WTC11 (cell line): Measurements from ENCODE around the gene SULT2B1. TPM values are rescaled to one million over a fixed set of nuclear protein-coding genes. Genes with fewer than 3 reads are reported as not detected.

Experiments used
- ATAC-seq: fragments of 200-7000 bp; cut with Tn5 transposase; 2 replicates; pipeline ENCODE4 v1.10.0; 2021; ENCODE audit warnings: mild to moderate bottlenecking, moderate library complexity
- CTCF ChIA-PET: fragments of 300-600 bp; sonication (Branson Sonifier 250); formaldehyde crosslinking; loops from one replicate; lab custom pipeline; 2021; ENCODE audit warnings: antibody characterized with exemption; lab: Charles Lee
- POLR2A ChIA-PET: fragments of 350-600 bp; sonication (Branson Sonifier 250); formaldehyde crosslinking; loops from one replicate; lab custom pipeline; 2021; ENCODE audit warnings: antibody characterized with exemption; lab: Charles Lee
- DNase-seq: peaks from one replicate; pipeline ENCODE4 v3.0.0; 2021; ENCODE audit warnings: low spot score
- H3K27ac Mint-ChIP-seq: 2 replicates; pipeline ENCODE4 v1.8.0; 2021; ENCODE audit warnings: mixed read lengths
- H3K27me3 Mint-ChIP-seq: 2 replicates; pipeline ENCODE4 v1.8.0; 2021; ENCODE audit warnings: low read depth, mild to moderate bottlenecking, moderate library complexity, mixed read lengths
- H3K36me3 Mint-ChIP-seq: 2 replicates; pipeline ENCODE4 v1.8.0; 2021; ENCODE audit warnings: mixed read lengths
- H3K4me1 Mint-ChIP-seq: 2 replicates; pipeline ENCODE4 v1.8.0; 2022; ENCODE audit warnings: mixed read lengths
- H3K4me3 Mint-ChIP-seq: 2 replicates; pipeline ENCODE4 v1.8.0; 2021; ENCODE audit warnings: mild to moderate bottlenecking, moderate library complexity, mixed read lengths
- H3K9me3 Mint-ChIP-seq: 2 replicates; pipeline ENCODE4 v1.8.0; 2021; ENCODE audit warnings: mixed read lengths
- AFF4 ChIP-seq: sonication (generic); formaldehyde crosslinking; IDR thresholded peaks from 2 replicates; pipeline ENCODE4 v1.8.1; 2023; ENCODE audit warnings: mild to moderate bottlenecking, missing genetic modification reagents, borderline replicate concordance
- CDX4 ChIP-seq: fragments of 250-450 bp; sonication (Bioruptor Pico); IDR thresholded peaks from 2 replicates; pipeline ENCODE4 v1.9.0; 2021; ENCODE audit warnings: moderate library complexity, mild to moderate bottlenecking, inconsistent platforms, borderline replicate concordance
- CREB1 ChIP-seq: sonication (generic); formaldehyde crosslinking; IDR thresholded peaks from 2 replicates; pipeline ENCODE4 v1.8.0; 2023; ENCODE audit warnings: mild to moderate bottlenecking, missing genetic modification reagents
- E2F4 ChIP-seq: sonication (generic); formaldehyde crosslinking; IDR thresholded peaks from 2 replicates; pipeline ENCODE4 v1.8.1; 2022; ENCODE audit warnings: low read depth, mild to moderate bottlenecking, moderate library complexity, missing genetic modification reagents, borderline replicate concordance
- ELF4 ChIP-seq: sonication (generic); formaldehyde crosslinking; IDR thresholded peaks from 2 replicates; pipeline ENCODE4 v1.8.1; 2022; ENCODE audit warnings: low read depth, mild to moderate bottlenecking, moderate library complexity, missing genetic modification reagents
- EMX1 ChIP-seq: fragments of 250-450 bp; sonication (Bioruptor Pico); IDR thresholded peaks from 2 replicates; pipeline ENCODE4 v1.8.0; 2021; ENCODE audit warnings: mild to moderate bottlenecking
- FOXJ3 ChIP-seq: sonication (generic); formaldehyde crosslinking; IDR thresholded peaks from 2 replicates; pipeline ENCODE4 v1.9.0; 2021; ENCODE audit warnings: missing genetic modification reagents, mild to moderate bottlenecking, borderline replicate concordance
- HMGXB4 ChIP-seq: sonication (generic); formaldehyde crosslinking; IDR thresholded peaks from 2 replicates; pipeline ENCODE4 v1.8.1; 2023; ENCODE audit warnings: mild to moderate bottlenecking, moderate library complexity, missing genetic modification reagents
- RORB ChIP-seq: fragments of 250-450 bp; sonication (Bioruptor Pico); IDR thresholded peaks from 2 replicates; pipeline ENCODE4 v1.9.0; 2021; ENCODE audit warnings: mild to moderate bottlenecking
- SMAD4 ChIP-seq: sonication (generic); formaldehyde crosslinking; IDR thresholded peaks from 2 replicates; pipeline ENCODE4 v1.8.0; 2022; ENCODE audit warnings: mild to moderate bottlenecking, missing genetic modification reagents
- SP1 ChIP-seq: sonication (generic); formaldehyde crosslinking; conservative IDR thresholded peaks from 2 replicates; pipeline ENCODE4 v1.8.1; 2022; ENCODE audit warnings: missing genetic modification reagents
- ZNF423 ChIP-seq: fragments of 250-450 bp; sonication (Bioruptor Pico); IDR thresholded peaks from 2 replicates; pipeline ENCODE4 v2.1.2; 2022; ENCODE audit warnings: mild to moderate bottlenecking, moderate library complexity
- ZNF425 ChIP-seq: fragments of 250-450 bp; sonication (Bioruptor Pico); conservative IDR thresholded peaks from 2 replicates; pipeline ENCODE4 v1.9.0; 2021; ENCODE audit warnings: mild to moderate bottlenecking
- total RNA-seq: library from RNA; stranded (reverse); gene quantifications from 3 replicates; pipeline ENCODE4 v1.2.3, GENCODE V29; 2021
- TF ChIP-seq, protein P1 (sequence below): fragments of 250-450 bp; sonication (Bioruptor Pico); IDR thresholded peaks from 2 replicates; pipeline ENCODE4 v1.8.0; 2021; ENCODE audit warnings: mild to moderate bottlenecking
- TF ChIP-seq, protein P2 (sequence below): sonication (generic); formaldehyde crosslinking; IDR thresholded peaks from 2 replicates; pipeline ENCODE4 v1.8.0; 2022; ENCODE audit warnings: mild to moderate bottlenecking, missing genetic modification reagents

The SULT2B1 gene
- total RNA-seq, 1 experiment from 2014 or later = 0.96 TPM

GRCh38 chr19:48607359-48607755 lies 55.4 kb downstream of the SULT2B1 start:
- ATAC-seq (no peak), DNase-seq (no peak)
- ChIA-PET POLR2A (no interaction called here), CTCF (interaction anchor here (1.2 to 4.9 kb wide), 2 partner anchors 18 to 23 kb away, joined by 6 to 68 read pairs; no protein-coding TSS in a partner anchor)
- H3K27ac Mint-ChIP-seq = no peak overlapping the region
- no peaks in the 10 kb centered on the region for H3K4me1 Mint-ChIP-seq
- H3K4me3 Mint-ChIP-seq = no peak overlapping the region
- H3K27me3 Mint-ChIP-seq = no peaks in the 10 kb centered on the region
- no peaks in the 10 kb centered on the region for H3K36me3 Mint-ChIP-seq
- H3K9me3 Mint-ChIP-seq = no peaks in the 10 kb centered on the region
- no peak for TF ChIP-seq AFF4 (CRISPR knock-in tag)

- Mint-ChIP-seq H3K27ac (no peak overlapping the region), H3K9me3 (no peaks in the 10 kb centered on the region), H3K4me1 (peaks cover 4% of the 10 kb centered on the region), H3K4me3 (peak overlapping the region; percentile 37; the same call in 1 of the 2 replicates), H3K27me3 (no peaks in the 10 kb centered on the region), H3K36me3 (no peaks in the 10 kb centered on the region)
- ChIA-PET CTCF (interaction anchor here (0.6 to 4.9 kb wide), 38 partner anchors 9 to 1009 kb away, joined by 3 to 68 read pairs (median 5); partner anchors contain the start of genes KDELR1, RPL18, SPHK2 and SYNGR4), POLR2A (interaction anchor here (0.6 to 2.5 kb wide), 4 partner anchors 10 to 292 kb away, joined by 3 to 14 read pairs (median 6); partner anchors contain the start of genes RPL18 and SPHK2)
- peak; percentile 84 for ATAC-seq
- DNase-seq = peak; percentile 63
- TF ChIP-seq RORB (CRISPR knock-in tag) (no peak), ZNF425 (no peak), ZNF423 (peak; percentile 66; the same call in 1 of the 2 replicates), E2F4 (CRISPR knock-in tag) (no peak), SMAD4 (CRISPR knock-in tag) (no peak), SP1 (0 out of 2 replicates have a peak, but pooled peaks have one; percentile 19), CDX4 (CRISPR knock-in tag) (no peak), HMGXB4 (CRISPR knock-in tag) (no peak)
Measured at GRCh38 chr19:48608798-48609263, 56.9 kb downstream of the SULT2B1 start.

DNA sequence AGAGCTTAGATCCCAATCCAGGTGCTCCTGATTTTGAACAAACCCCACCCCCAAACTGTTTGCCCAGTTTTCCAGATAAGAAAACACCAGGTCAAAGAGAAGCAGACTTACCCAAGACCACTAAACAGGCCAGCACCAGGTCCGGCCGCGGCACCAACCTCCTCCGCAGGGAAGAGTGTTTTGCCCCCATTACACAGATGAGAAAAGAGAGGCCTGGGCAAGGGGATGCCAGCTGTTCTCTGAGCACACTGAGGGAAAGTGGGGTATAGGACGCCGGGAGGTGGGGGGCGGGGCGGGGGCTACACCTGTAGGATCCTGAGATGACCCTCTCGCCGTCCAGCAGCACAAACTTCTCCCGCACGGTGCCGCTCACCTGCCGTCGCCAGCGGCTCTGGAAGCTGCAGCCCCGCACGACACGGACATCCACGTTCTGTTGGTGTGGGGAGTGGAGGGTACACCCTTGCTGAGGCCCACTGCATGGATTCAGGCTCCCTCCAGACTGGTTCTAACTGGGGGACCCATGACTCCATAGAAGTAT lies 57.7 kb downstream of the SULT2B1 start:
- H3K4me3 Mint-ChIP-seq = no peak overlapping the region
- no peak for TF ChIP-seq ELF4 (CRISPR knock-in tag)
- no peak for TF ChIP-seq FOXJ3 (CRISPR knock-in tag)
- TF ChIP-seq, protein P1, sequence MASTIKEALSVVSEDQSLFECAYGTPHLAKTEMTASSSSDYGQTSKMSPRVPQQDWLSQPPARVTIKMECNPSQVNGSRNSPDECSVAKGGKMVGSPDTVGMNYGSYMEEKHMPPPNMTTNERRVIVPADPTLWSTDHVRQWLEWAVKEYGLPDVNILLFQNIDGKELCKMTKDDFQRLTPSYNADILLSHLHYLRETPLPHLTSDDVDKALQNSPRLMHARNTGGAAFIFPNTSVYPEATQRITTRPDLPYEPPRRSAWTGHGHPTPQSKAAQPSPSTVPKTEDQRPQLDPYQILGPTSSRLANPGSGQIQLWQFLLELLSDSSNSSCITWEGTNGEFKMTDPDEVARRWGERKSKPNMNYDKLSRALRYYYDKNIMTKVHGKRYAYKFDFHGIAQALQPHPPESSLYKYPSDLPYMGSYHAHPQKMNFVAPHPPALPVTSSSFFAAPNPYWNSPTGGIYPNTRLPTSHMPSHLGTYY (CRISPR knock-in tag) = no peak
- no peak for TF ChIP-seq CREB1 (CRISPR knock-in tag)
- TF ChIP-seq, protein P2, sequence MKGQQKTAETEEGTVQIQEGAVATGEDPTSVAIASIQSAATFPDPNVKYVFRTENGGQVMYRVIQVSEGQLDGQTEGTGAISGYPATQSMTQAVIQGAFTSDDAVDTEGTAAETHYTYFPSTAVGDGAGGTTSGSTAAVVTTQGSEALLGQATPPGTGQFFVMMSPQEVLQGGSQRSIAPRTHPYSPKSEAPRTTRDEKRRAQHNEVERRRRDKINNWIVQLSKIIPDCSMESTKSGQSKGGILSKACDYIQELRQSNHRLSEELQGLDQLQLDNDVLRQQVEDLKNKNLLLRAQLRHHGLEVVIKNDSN (CRISPR knock-in tag) = no peak
- no peak for TF ChIP-seq EMX1
- H3K36me3 Mint-ChIP-seq = no peaks in the 10 kb centered on the region
- CTCF ChIA-PET = interaction anchor here (0.7 to 4.9 kb wide), 26 partner anchors 8 to 390 kb away, joined by 3 to 68 read pairs (median 6); partner anchors contain the start of genes KDELR1, RPL18, SPHK2 and SYNGR4
- no peak for ATAC-seq
- POLR2A ChIA-PET = interaction anchor here (0.6 to 2.5 kb wide), 4 partner anchors 9 to 291 kb away, joined by 3 to 14 read pairs (median 6); partner anchors contain the start of genes RPL18 and SPHK2
- no peak overlapping the region for H3K27ac Mint-ChIP-seq
- peaks cover 12% of the 10 kb centered on the region for H3K4me1 Mint-ChIP-seq
- H3K9me3 Mint-ChIP-seq = no peaks in the 10 kb centered on the region
- no peaks in the 10 kb centered on the region for H3K27me3 Mint-ChIP-seq
- DNase-seq = no peak
